ENCODE measurements around the gene TBC1D22A. TPM values are rescaled to one million over a fixed set of nuclear protein-coding genes. Genes with fewer than 3 reads are reported as not detected.

The TBC1D22A gene
- total and polyA plus RNA-seq, 9 of the 15 experiments (the other 6 are each of a cell fraction or from before 2014, with no cell fraction given) = 0.20 to 11.5 (median 5.2) TPM

DNA sequence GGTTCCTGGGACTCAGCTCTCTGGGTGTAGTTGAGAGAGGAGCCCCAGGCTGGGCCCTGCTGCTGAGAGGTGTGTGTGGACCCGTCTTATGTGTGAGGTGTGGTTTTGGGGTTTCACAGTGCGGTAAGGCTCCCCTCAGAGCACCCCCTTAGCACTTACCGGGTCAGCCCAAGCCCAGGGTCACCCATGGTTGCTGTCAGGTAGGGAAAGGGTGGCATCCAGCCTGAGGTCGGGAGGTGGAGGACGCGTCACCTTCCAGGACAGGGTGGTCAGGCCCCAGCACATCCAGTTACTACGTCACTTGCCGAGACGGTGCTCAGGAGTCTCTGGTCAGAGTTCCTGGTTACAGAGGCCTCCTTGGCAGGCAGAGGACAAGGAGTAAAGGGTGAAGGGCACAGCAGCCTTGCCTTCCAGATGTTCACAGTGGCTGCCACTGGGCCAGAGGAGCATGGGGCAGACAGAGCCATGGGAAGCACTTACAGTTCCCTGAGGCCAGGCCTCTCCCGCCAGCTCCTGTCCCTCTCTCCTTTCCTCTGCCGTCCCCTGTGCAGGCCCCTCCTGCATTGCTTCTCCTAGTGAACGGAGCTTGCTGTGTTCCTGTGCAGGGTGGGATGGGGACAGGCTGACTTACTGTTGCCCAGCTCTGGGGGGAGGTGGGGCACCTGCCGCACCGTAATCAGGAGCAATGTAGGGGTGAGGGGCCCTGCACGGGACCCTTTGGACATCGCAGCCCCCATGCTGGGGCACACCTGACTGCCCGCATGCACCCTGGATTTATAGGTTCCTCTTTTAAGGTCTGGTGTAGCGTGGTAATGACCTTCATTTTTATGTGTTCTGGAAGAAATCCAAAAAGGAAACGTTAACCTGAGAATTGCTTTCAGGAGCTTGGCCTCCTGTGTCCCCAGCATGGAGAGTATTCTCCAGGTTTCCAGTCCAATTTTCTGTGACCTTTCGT, 285.9 kb downstream of the TBC1D22A start (continued):
- TF ChIP-seq NFE2L1 (tag; IDR thresholded peaks at IDR 0.05; ENCODE audit: borderline replicate concordance, low read depth) = no peak
- no peak for TF ChIP-seq HNRNPH1 (optimal IDR thresholded peaks at IDR 0.05; ENCODE audit: low read depth, low read length)
- TF ChIP-seq, protein P1, sequence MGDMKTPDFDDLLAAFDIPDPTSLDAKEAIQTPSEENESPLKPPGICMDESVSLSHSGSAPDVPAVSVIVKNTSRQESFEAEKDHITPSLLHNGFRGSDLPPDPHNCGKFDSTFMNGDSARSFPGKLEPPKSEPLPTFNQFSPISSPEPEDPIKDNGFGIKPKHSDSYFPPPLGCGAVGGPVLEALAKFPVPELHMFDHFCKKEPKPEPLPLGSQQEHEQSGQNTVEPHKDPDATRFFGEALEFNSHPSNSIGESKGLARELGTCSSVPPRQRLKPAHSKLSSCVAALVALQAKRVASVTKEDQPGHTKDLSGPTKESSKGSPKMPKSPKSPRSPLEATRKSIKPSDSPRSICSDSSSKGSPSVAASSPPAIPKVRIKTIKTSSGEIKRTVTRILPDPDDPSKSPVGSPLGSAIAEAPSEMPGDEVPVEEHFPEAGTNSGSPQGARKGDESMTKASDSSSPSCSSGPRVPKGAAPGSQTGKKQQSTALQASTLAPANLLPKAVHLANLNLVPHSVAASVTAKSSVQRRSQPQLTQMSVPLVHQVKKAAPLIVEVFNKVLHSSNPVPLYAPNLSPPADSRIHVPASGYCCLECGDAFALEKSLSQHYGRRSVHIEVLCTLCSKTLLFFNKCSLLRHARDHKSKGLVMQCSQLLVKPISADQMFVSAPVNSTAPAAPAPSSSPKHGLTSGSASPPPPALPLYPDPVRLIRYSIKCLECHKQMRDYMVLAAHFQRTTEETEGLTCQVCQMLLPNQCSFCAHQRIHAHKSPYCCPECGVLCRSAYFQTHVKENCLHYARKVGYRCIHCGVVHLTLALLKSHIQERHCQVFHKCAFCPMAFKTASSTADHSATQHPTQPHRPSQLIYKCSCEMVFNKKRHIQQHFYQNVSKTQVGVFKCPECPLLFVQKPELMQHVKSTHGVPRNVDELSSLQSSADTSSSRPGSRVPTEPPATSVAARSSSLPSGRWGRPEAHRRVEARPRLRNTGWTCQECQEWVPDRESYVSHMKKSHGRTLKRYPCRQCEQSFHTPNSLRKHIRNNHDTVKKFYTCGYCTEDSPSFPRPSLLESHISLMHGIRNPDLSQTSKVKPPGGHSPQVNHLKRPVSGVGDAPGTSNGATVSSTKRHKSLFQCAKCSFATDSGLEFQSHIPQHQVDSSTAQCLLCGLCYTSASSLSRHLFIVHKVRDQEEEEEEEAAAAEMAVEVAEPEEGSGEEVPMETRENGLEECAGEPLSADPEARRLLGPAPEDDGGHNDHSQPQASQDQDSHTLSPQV (IDR thresholded peaks at IDR 0.05) = no peak
- TF ChIP-seq BRF1 (IDR thresholded peaks at IDR 0.05; ENCODE audit: borderline replicate concordance, extremely low read depth, insufficient read length) = no peak
- no peak for TF ChIP-seq MED1 (CRISPR knock-in tag; IDR thresholded peaks at IDR 0.05; ENCODE audit: borderline replicate concordance)
- no peak for TF ChIP-seq RBM22 (IDR thresholded peaks at IDR 0.05; ENCODE audit: low read depth, low read length, poor library complexity, severe bottlenecking)
- TF ChIP-seq PHF20 (IDR thresholded peaks at IDR 0.05; ENCODE audit: partially characterized antibody) = no peak
- no peak for TF ChIP-seq NONO (IDR thresholded peaks at IDR 0.05; ENCODE audit: low read depth in 2 of 2, low read length in 1 of 2)
- TF ChIP-seq ZNF785 (CRISPR knock-in tag; IDR thresholded peaks at IDR 0.05) = no peak
- TF ChIP-seq KLF13 (tag; IDR thresholded peaks at IDR 0.05; ENCODE audit: borderline replicate concordance, low read depth) = no peak
- no peak for TF ChIP-seq TRIM28 (IDR thresholded peaks at IDR 0.05)
- TF ChIP-seq RFX7 (CRISPR knock-in tag; IDR thresholded peaks at IDR 0.05) = no peak
- TF ChIP-seq TARDBP (IDR thresholded peaks at IDR 0.05) = no peak

Data from K562 (cell line).